ENCODE results near the gene VEZF1.

DNA sequence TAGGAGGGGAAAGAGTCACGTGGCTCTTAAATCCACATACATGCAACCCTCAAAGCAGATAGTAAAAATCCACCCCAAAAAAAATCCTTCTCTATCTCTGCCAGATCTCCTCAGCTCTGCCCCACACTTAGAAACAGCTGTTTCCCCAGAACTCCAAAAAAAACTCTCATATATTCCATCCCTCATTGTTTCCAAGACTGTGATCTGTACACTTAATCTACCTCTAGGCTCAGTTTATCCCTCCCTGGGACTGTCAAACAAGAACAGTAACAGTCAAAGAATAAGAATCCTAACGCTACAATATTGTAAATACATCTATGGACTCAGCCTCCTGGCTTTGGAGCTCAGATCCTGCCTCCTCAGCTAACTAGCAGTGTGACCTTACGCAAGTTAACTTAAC lies 44.4 kb downstream of the VEZF1 start:
- TF ChIP-seq, protein P1, sequence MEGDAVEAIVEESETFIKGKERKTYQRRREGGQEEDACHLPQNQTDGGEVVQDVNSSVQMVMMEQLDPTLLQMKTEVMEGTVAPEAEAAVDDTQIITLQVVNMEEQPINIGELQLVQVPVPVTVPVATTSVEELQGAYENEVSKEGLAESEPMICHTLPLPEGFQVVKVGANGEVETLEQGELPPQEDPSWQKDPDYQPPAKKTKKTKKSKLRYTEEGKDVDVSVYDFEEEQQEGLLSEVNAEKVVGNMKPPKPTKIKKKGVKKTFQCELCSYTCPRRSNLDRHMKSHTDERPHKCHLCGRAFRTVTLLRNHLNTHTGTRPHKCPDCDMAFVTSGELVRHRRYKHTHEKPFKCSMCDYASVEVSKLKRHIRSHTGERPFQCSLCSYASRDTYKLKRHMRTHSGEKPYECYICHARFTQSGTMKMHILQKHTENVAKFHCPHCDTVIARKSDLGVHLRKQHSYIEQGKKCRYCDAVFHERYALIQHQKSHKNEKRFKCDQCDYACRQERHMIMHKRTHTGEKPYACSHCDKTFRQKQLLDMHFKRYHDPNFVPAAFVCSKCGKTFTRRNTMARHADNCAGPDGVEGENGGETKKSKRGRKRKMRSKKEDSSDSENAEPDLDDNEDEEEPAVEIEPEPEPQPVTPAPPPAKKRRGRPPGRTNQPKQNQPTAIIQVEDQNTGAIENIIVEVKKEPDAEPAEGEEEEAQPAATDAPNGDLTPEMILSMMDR (conservative IDR thresholded peaks at IDR 0.05; ENCODE audit: low read depth, low read length): no peak
- no peak for TF ChIP-seq EZH2 (IDR thresholded peaks at IDR 0.05; ENCODE audit: borderline replicate concordance, low read depth, low read length, poor library complexity, severe bottlenecking)

Measured in A673 (cell line).